Trophoblast cell (in vitro differentiated cells and primary cell): ENCODE measurements around the gene SPG11.
"Not testable (repeated sequence)": the region's sequence is repeated elsewhere in the genome, so short reads cannot be mapped to it uniquely, and the experiment has no call there.

ENCODE experiments used
- DNase-seq, 2 donors: peaks; one replicate each; pipeline ENCODE4 v3.0.0-alpha.2; 2016
- H2AFZ ChIP-seq: 2 replicates; pipeline ENCODE4 v1.6.1; 2013; ENCODE audit warnings: low read length, moderate library complexity, mild to moderate bottlenecking; ENCODE audit not compliant: insufficient read depth, poor library complexity
- H2AK5ac ChIP-seq: 2 replicates; pipeline ENCODE4 v1.6.1; 2013; ENCODE audit warnings: mild to moderate bottlenecking, low read length
- H2BK120ac ChIP-seq: 2 replicates; pipeline ENCODE4 v1.6.1; 2013; ENCODE audit warnings: low read length, mild to moderate bottlenecking, moderate library complexity; ENCODE audit not compliant: insufficient read depth, poor library complexity
- H2BK12ac ChIP-seq: 2 replicates; pipeline ENCODE4 v1.6.1; 2013; ENCODE audit warnings: mild to moderate bottlenecking, low read length, moderate library complexity
- H2BK5ac ChIP-seq: 2 replicates; pipeline ENCODE4 v1.6.1; 2013; ENCODE audit warnings: low read length, low read depth, moderate library complexity, mild to moderate bottlenecking; ENCODE audit not compliant: poor library complexity
- H3K14ac ChIP-seq: 2 replicates; pipeline ENCODE4 v1.6.1; 2013; ENCODE audit warnings: mild to moderate bottlenecking, low read length
- H3K18ac ChIP-seq: 2 replicates; pipeline ENCODE4 v1.6.1; 2013; ENCODE audit warnings: mild to moderate bottlenecking, low read length
- H3K23ac ChIP-seq: 2 replicates; pipeline ENCODE4 v1.6.1; 2013; ENCODE audit warnings: low read length
- H3K27ac ChIP-seq: 2 replicates; pipeline ENCODE4 v1.5.1; 2013; ENCODE audit warnings: low read depth, mild to moderate bottlenecking, inconsistent platforms, low read length, moderate library complexity
- H3K27me3 ChIP-seq: 2 replicates; pipeline ENCODE4 v1.6.1; 2013; ENCODE audit warnings: inconsistent platforms, mild to moderate bottlenecking, low read length, moderate library complexity; ENCODE audit not compliant: insufficient read depth
- H3K36me3 ChIP-seq, 2 experiments: 1 replicate in 1 of 2; 2 replicates in 1 of 2; pipeline ENCODE4 v1.6.1; 2013; ENCODE audit warnings: low read length in 2 of 2, mild to moderate bottlenecking in 2 of 2, moderate library complexity in 1 of 2; ENCODE audit not compliant: insufficient read depth in 2 of 2, control insufficient read depth in 1 of 2
- H3K4ac ChIP-seq: 2 replicates; pipeline ENCODE4 v1.6.1; 2013; ENCODE audit warnings: low read depth, mild to moderate bottlenecking, low read length, moderate library complexity
- H3K4me1 ChIP-seq, 2 experiments: 1 replicate in 1 of 2; 2 replicates in 1 of 2; pipeline ENCODE4 v1.6.1; 2013; ENCODE audit warnings: low read length in 2 of 2, mild to moderate bottlenecking in 2 of 2, moderate library complexity in 1 of 2; ENCODE audit not compliant: insufficient read depth in 2 of 2, control insufficient read depth in 1 of 2
- H3K4me2 ChIP-seq: 2 replicates; pipeline ENCODE4 v1.6.1; 2013; ENCODE audit warnings: inconsistent platforms, mild to moderate bottlenecking, low read length, moderate library complexity
- H3K4me3 ChIP-seq: 2 replicates; pipeline ENCODE4 v1.5.1; 2013; ENCODE audit warnings: mild to moderate bottlenecking, low read depth, low read length, inconsistent platforms
- H3K79me1 ChIP-seq: one replicate; pipeline ENCODE4 v1.6.1; 2013; ENCODE audit warnings: low read length
- H3K79me2 ChIP-seq: 2 replicates; pipeline ENCODE4 v1.6.1; 2013; ENCODE audit warnings: low read length, mild to moderate bottlenecking; ENCODE audit not compliant: control insufficient read depth, insufficient read depth, poor library complexity
- H3K9ac ChIP-seq: 2 replicates; pipeline ENCODE4 v1.6.1; 2013; ENCODE audit warnings: mild to moderate bottlenecking, low read length
- H3K9me3 ChIP-seq: 2 replicates; pipeline ENCODE4 v1.6.1; 2013; ENCODE audit warnings: low read depth, mild to moderate bottlenecking, control low read depth, inconsistent platforms, low read length; ENCODE audit not compliant: insufficient read depth
- H4K12ac ChIP-seq: 2 replicates; pipeline ENCODE4 v1.6.1; 2013; ENCODE audit warnings: low read depth, mild to moderate bottlenecking, low read length, moderate library complexity
- H4K8ac ChIP-seq: 2 replicates; pipeline ENCODE4 v1.6.1; 2013; ENCODE audit warnings: low read depth, mild to moderate bottlenecking, low read length, moderate library complexity
- H4K91ac ChIP-seq: one replicate; pipeline ENCODE4 v1.6.1; 2013; ENCODE audit warnings: low read depth, mild to moderate bottlenecking, low read length, moderate library complexity
- WGBS: extraction: QIAGEN DNeasy Blood & Tissue Kit; methylation state at CpG from one replicate; pipeline ENCODE4 v1.1.7; 2013; ENCODE audit warnings: missing lambda C conversion rate; ENCODE audit not compliant: insufficient read length, insufficient coverage; ENCODE audit errors: extremely low coverage; 5-methylcytosine and 5-hydroxymethylcytosine counted together

Gene SPG11

DNA sequence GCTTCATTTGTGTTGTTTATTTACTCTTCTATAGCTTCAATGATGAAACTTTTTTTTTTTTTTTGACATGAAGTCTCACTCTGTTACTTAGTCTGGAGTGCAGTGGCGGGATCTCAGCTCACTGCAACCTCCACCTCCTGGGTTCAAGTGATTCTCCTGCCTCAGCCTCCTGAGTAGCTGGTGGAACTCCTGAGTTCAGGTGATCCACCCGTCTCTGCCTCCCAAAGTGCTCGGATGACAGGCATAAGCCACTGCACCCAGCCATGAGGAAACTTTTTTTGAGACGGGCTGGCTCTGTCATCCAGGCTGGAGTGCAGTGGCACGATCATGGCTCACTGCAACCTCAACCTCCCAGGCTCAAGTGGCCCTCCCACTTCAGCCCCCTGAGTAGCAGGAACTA is 131.2 kb downstream of the SPG11 start:
- WGBS: no CpG with 5 or more reads among the region's 5 CpGs
- not testable (repeated sequence) for H3K27ac ChIP-seq, H3K18ac ChIP-seq, H3K79me1 ChIP-seq, H3K4me1 ChIP-seq, H3K36me3 ChIP-seq, H2AFZ ChIP-seq, DNase-seq, H3K4ac ChIP-seq, H4K8ac ChIP-seq, H2AK5ac ChIP-seq, H2BK120ac ChIP-seq, H3K23ac ChIP-seq, H3K9ac ChIP-seq, H3K79me2 ChIP-seq, H2BK12ac ChIP-seq, H3K4me3 ChIP-seq, H4K12ac ChIP-seq, H3K9me3 ChIP-seq, H2BK5ac ChIP-seq, H4K91ac ChIP-seq, H3K27me3 ChIP-seq, H3K14ac ChIP-seq, H3K4me2 ChIP-seq

DNA sequence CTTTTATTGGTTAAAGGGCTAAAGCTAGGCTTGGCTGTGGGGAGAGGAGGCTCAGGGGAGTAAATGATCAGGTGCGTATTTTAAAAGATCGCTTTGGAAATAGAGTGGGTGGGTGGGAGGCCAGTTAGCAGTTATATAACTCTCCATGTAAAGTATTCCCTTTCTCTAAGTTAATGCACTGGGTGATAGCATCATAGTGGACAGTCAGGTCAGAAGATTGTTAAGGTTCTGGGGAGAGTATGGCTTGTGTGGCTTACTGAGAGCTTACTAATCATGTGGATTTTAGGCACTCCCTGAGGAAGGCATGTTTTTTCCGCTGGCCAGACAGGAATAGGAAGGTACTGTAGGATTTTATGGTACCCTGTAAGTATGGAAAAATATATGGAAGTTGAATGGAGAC is 132.8 kb downstream of the SPG11 start:
- Histone ChIP-seq H3K14ac (no peak overlapping the region), H3K9ac (no peak overlapping the region), H4K8ac (no peak overlapping the region), H3K4me3 (no peak overlapping the region), H2AFZ (no peak overlapping the region), H3K27me3 (no peaks in the 10 kb centered on the region), H3K9me3 (no peaks in the 10 kb centered on the region), H2BK5ac (no peak overlapping the region), H2BK12ac (no peak overlapping the region), H4K91ac (no peak overlapping the region), H3K4me2 (no peak overlapping the region), H2BK120ac (no peak overlapping the region), H4K12ac (no peak overlapping the region), H3K36me3 (peaks cover 0 to 2% of the 10 kb centered on the region in 2 experiments), H2AK5ac (no peak overlapping the region), H3K23ac (no peak overlapping the region), H3K4ac (no peak overlapping the region), H3K27ac (no peak overlapping the region), H3K79me1 (no peaks in the 10 kb centered on the region), H3K79me2 (no peaks in the 10 kb centered on the region), H3K4me1 (peaks cover 0 to 3% of the 10 kb centered on the region in 2 experiments), H3K18ac (no peak overlapping the region)
- no CpG with 5 or more reads among the region's 3 CpGs for WGBS
- no peak for DNase-seq

DNA sequence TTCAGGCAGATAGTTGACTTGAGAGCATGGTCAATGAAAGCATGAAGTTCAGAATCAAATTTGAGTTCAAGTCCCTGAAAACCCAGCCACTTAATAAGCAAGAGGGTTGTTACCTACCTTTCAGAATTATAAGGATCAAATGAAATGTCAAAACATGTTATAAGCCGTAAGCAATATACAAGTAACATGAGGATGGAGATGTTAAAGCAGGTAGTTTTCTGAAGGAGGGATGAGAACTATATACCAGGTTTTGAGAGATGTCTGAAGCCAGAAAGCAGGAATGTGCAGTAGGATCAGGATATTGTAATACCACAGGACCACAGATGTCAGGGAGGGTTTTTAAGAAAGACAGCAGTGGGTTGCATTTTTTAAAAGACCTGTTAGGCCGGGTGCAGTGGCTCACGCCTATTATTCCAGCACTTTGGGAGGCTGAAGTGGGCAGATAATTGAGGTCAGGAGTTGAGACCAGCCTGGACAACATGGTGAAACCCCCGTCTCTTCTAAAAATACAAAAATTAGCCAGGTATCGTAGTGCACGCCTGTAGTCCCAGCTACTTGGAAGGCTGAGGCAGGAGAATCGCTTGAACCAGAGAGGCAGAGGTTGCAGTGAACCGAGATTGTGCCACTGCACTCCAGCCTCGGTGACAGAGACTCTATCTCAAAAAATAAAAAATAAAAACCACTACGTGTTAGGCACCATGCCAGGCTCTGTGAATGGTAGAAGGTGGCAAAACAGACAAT is 133.4 kb downstream of the SPG11 start:
- no peak for DNase-seq
- Histone ChIP-seq H3K36me3 (peaks cover 0 to 1% of the 10 kb centered on the region in 2 experiments), H4K91ac (no peak overlapping the region), H3K79me2 (no peaks in the 10 kb centered on the region), H2BK5ac (no peak overlapping the region), H3K9ac (no peak overlapping the region), H3K27ac (no peak overlapping the region), H2AK5ac (no peak overlapping the region), H3K4me1 (no peaks in the 10 kb centered on the region), H3K23ac (no peak overlapping the region), H3K27me3 (no peaks in the 10 kb centered on the region), H2AFZ (no peak overlapping the region), H3K9me3 (no peaks in the 10 kb centered on the region), H3K4ac (no peak overlapping the region), H3K4me2 (no peak overlapping the region), H4K8ac (no peak overlapping the region), H3K4me3 (no peak overlapping the region), H4K12ac (no peak overlapping the region), H2BK12ac (no peak overlapping the region), H2BK120ac (no peak overlapping the region), H3K14ac (no peak overlapping the region), H3K18ac (no peak overlapping the region), H3K79me1 (no peaks in the 10 kb centered on the region)
- WGBS: no CpG with 5 or more reads among the region's 10 CpGs

DNA sequence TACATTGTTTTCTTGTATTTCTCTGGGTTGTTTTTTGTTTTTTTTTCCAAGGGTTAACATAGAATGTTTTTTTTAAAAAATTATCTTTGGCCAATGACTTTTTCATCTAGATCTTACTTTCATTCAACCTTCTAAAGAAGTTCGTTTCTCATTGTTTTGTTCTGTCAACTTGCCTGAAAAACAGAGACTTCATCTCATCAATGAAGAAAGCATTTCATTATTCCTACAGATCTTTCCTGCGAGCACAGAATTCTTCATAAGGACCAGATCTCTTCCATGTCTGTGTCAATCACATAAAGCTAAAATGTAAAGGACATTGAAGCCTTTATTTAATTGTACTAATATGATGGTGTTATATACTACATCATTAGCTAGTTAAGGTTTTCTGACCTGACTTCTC is 136.2 kb downstream of the SPG11 start:
- Histone ChIP-seq H2AFZ (no peak overlapping the region), H4K91ac (no peak overlapping the region), H2AK5ac (no peak overlapping the region), H3K27ac (no peak overlapping the region), H4K12ac (no peak overlapping the region), H3K79me1 (no peaks in the 10 kb centered on the region), H3K36me3 (peaks cover 5 to 10% of the 10 kb centered on the region in 2 experiments), H3K14ac (no peak overlapping the region), H2BK12ac (no peak overlapping the region), H3K4me1 (no peaks in the 10 kb centered on the region), H3K23ac (no peak overlapping the region), H2BK5ac (no peak overlapping the region), H3K9ac (no peak overlapping the region), H3K9me3 (no peaks in the 10 kb centered on the region), H3K4me2 (no peak overlapping the region), H4K8ac (no peak overlapping the region), H3K27me3 (no peaks in the 10 kb centered on the region), H2BK120ac (no peak overlapping the region), H3K4ac (no peak overlapping the region), H3K18ac (no peak overlapping the region), H3K79me2 (no peaks in the 10 kb centered on the region), H3K4me3 (no peak overlapping the region)
- no CpG with 5 or more reads among the region's 2 CpGs for WGBS
- DNase-seq: no peak
